ENCODE measurements around the gene MROH9. TPM values are rescaled to one million over a fixed set of nuclear protein-coding genes. Genes with fewer than 3 reads are reported as not detected.

MROH9 gene
- total and polyA plus RNA-seq, 2 of the 8 experiments (the other 6 are each of a cell fraction or from before 2014, with no cell fraction given) = not detected

GRCh38 chr1:171110621-171111326, 175.4 kb downstream of the MROH9 start (continued):
- TF ChIP-seq CHD7 (IDR thresholded peaks at IDR 0.05; ENCODE audit: insufficient replicate concordance, low read length) (no peak), CBX5 (IDR thresholded peaks at IDR 0.05; ENCODE audit: low read depth, low read length) (no peak), CBX8 (IDR thresholded peaks at IDR 0.05; ENCODE audit: borderline replicate concordance, low read depth, low read length) (no peak), POU5F1 (IDR thresholded peaks at IDR 0.05; ENCODE audit: low read depth, low read length) (no peak), KDM4A (IDR thresholded peaks at IDR 0.05; ENCODE audit: low read depth, low read length, severe bottlenecking) (no peak)
